Effector memory CD4-positive, alpha-beta T cell (primary cell): Measurements from ENCODE around the gene CRNKL1.

Experiments used
- DNase-seq, 3 donors: peaks; one replicate each; pipeline ENCODE4 v3.0.0-alpha.2; 2020
- H3K27ac ChIP-seq: 2 replicates; pipeline ENCODE4 v1.7.0; 2013; ENCODE audit warnings: mild to moderate bottlenecking, low read length, moderate library complexity; ENCODE audit not compliant: insufficient read depth, poor library complexity, severe bottlenecking
- H3K27me3 ChIP-seq: replicated peaks from 2 replicates; pipeline ENCODE4 v1.7.0; 2013; ENCODE audit warnings: mild to moderate bottlenecking, low read length; ENCODE audit not compliant: insufficient read depth, control insufficient read depth, poor library complexity, severe bottlenecking
- H3K36me3 ChIP-seq: 2 replicates; pipeline ENCODE4 v1.7.0; 2013; ENCODE audit warnings: mild to moderate bottlenecking, low read length, moderate library complexity; ENCODE audit not compliant: control insufficient read depth, insufficient read depth
- H3K4me1 ChIP-seq: 2 replicates; pipeline ENCODE4 v1.7.0; 2013; ENCODE audit warnings: low read length, mild to moderate bottlenecking; ENCODE audit not compliant: control insufficient read depth, insufficient read depth, poor library complexity, severe bottlenecking
- H3K4me3 ChIP-seq: 2 replicates; pipeline ENCODE4 v1.7.0; 2013; ENCODE audit warnings: low read length, low read depth, mild to moderate bottlenecking; ENCODE audit not compliant: insufficient read depth, poor library complexity, severe bottlenecking
- H3K9me3 ChIP-seq: 2 replicates; pipeline ENCODE4 v1.7.0; 2013; ENCODE audit warnings: mild to moderate bottlenecking, low read length, moderate library complexity; ENCODE audit not compliant: control insufficient read depth

CRNKL1 gene

GRCh38 chr20:19987046-19987445 lies 65.2 kb downstream of the CRNKL1 start:
- Histone ChIP-seq H3K27me3 (no peaks in the 10 kb centered on the region), H3K4me1 (no peaks in the 10 kb centered on the region), H3K4me3 (no peak overlapping the region), H3K9me3 (no peaks in the 10 kb centered on the region), H3K36me3 (no peaks in the 10 kb centered on the region), H3K27ac (no peak overlapping the region)
- no peak for DNase-seq

GRCh38 chr20:19986419-19986818 lies 65.8 kb downstream of the CRNKL1 start:
- no peak overlapping the region for H3K4me3 ChIP-seq
- H3K36me3 ChIP-seq, result no peaks in the 10 kb centered on the region
- H3K9me3 ChIP-seq, result no peaks in the 10 kb centered on the region
- no peaks in the 10 kb centered on the region for H3K27me3 ChIP-seq
- H3K4me1 ChIP-seq, result no peaks in the 10 kb centered on the region
- no peak overlapping the region for H3K27ac ChIP-seq
- no peak for DNase-seq
